Erythroblast (primary cell): ENCODE data around the gene RPA1.

Source experiments
- GATA1 ChIP-seq: IDR thresholded peaks from 2 replicates; pipeline ENCODE4 v1.6.1; 2011; ENCODE audit warnings: low read depth, mild to moderate bottlenecking, control low read depth, low read length, moderate library complexity
- POLR2A ChIP-seq: IDR thresholded peaks from 2 replicates; pipeline ENCODE4 v1.6.1; 2011; ENCODE audit warnings: mild to moderate bottlenecking, low read length

DNA sequence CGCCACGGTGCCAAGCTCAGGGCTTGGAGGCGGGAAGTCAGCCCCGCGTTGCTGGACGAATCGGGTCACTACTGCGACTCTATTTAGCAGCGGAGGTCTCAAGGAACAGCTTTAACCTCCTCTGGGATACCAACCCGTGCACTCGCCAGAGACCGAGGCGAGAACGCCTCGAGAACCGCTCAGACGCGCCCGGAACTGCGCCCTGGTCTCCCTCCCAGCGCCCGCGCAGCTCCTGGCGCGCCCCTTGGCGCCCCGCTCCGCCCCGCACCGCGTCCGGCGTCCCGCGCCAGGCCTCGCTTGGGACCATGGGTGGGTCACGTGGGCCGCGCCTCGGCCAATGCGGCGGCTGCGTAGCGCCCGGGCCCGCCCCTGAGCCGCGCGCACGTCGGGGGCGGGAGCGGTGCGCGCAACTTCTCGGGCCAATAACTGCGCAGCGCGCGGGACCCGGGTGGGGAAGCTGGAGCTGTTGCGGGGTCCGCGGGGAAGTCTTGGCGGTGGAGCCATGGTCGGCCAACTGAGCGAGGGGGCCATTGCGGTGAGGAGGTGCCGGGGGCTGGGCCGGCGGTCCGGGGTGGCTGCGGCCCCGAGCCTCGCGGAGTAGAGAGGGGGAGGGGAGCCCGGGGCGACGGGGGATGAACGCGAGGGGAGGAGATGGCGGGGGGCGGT is at the start of gene RPA1, which contains the start of gene SMYD4:
- TF ChIP-seq POLR2A (peak; percentile 86), GATA1 (no peak)
